Neuronal stem cell (in vitro differentiated cells): ENCODE data around the gene CS.
"Not testable (repeated sequence)": the region's sequence is repeated elsewhere in the genome, so short reads cannot be mapped to it uniquely, and the experiment has no call there.

Experiments
- DNase-seq: peaks from one replicate; pipeline ENCODE4 v3.0.0-alpha.2; 2013; ENCODE audit warnings: low spot score
- H2AFZ ChIP-seq: one replicate; pipeline ENCODE4 v1.6.1; 2013; ENCODE audit warnings: mild to moderate bottlenecking, low read length, inconsistent platforms
- H2AK5ac ChIP-seq: 2 replicates; pipeline ENCODE4 v1.6.1; 2013; ENCODE audit warnings: low read depth, mild to moderate bottlenecking, inconsistent platforms, low read length, moderate library complexity, mixed read lengths
- H2BK120ac ChIP-seq: 2 replicates; pipeline ENCODE4 v1.6.1; 2013; ENCODE audit warnings: low read depth, mild to moderate bottlenecking, inconsistent platforms, low read length, moderate library complexity, mixed read lengths
- H2BK12ac ChIP-seq: one replicate; pipeline ENCODE4 v1.6.1; 2013; ENCODE audit warnings: low read length, inconsistent platforms
- H2BK15ac ChIP-seq: 2 replicates; pipeline ENCODE4 v1.6.1; 2013; ENCODE audit warnings: mild to moderate bottlenecking, low read length, inconsistent platforms, mixed read lengths
- H2BK5ac ChIP-seq: one replicate; pipeline ENCODE4 v1.6.1; 2013; ENCODE audit warnings: inconsistent platforms, mild to moderate bottlenecking, low read length, moderate library complexity
- H3K14ac ChIP-seq: one replicate; pipeline ENCODE4 v1.6.1; 2013; ENCODE audit warnings: low read length, inconsistent platforms
- H3K18ac ChIP-seq: 2 replicates; pipeline ENCODE4 v1.6.1; 2013; ENCODE audit warnings: low read length, inconsistent platforms
- H3K23ac ChIP-seq: 2 replicates; pipeline ENCODE4 v1.6.1; 2013; ENCODE audit warnings: low read depth, mild to moderate bottlenecking, mixed read lengths, low read length, inconsistent platforms; ENCODE audit not compliant: poor library complexity
- H3K27ac ChIP-seq: replicated peaks from 3 replicates; pipeline ENCODE4 v1.5.1; 2013; ENCODE audit warnings: low read length, inconsistent platforms
- H3K27me3 ChIP-seq, 3 experiments: 2 replicates each; pipeline ENCODE4 v1.6.1; 2013; ENCODE audit warnings: low read length in 3 of 3, mild to moderate bottlenecking in 2 of 3, inconsistent platforms in 1 of 3, low read depth in 1 of 3, mixed read lengths in 1 of 3, moderate library complexity in 1 of 3; ENCODE audit not compliant: control insufficient read depth in 3 of 3, insufficient read depth in 3 of 3
- H3K36me3 ChIP-seq, 2 donors: replicated peaks in 1 of 2; 2 replicates each; pipeline ENCODE4 v1.6.1; 2013; ENCODE audit warnings: low read length in 2 of 2; ENCODE audit not compliant: control insufficient read depth in 2 of 2, insufficient read depth in 2 of 2
- H3K4ac ChIP-seq: 2 replicates; pipeline ENCODE4 v1.6.1; 2013; ENCODE audit warnings: inconsistent platforms, mild to moderate bottlenecking, low read length, moderate library complexity
- H3K4me1 ChIP-seq, 2 donors: 1 replicate in 1 of 2; 2 replicates in 1 of 2; pipeline ENCODE4 v1.6.1; 2013; ENCODE audit warnings: low read length in 2 of 2, low read depth in 1 of 2; ENCODE audit not compliant: control insufficient read depth in 2 of 2, insufficient read depth in 1 of 2
- H3K4me2 ChIP-seq: one replicate; pipeline ENCODE4 v1.6.1; 2013; ENCODE audit warnings: mild to moderate bottlenecking, low read length, inconsistent platforms; ENCODE audit not compliant: insufficient read depth, poor library complexity, severe bottlenecking
- H3K4me3 ChIP-seq, 2 donors: 2 replicates each; pipeline ENCODE4 v1.5.1; 2013; ENCODE audit warnings: low read length in 2 of 2, mild to moderate bottlenecking in 2 of 2, inconsistent platforms in 1 of 2, moderate library complexity in 1 of 2
- H3K79me1 ChIP-seq: one replicate; pipeline ENCODE4 v1.6.1; 2013; ENCODE audit warnings: low read depth, mild to moderate bottlenecking, inconsistent platforms, low read length, moderate library complexity
- H3K9ac ChIP-seq: one replicate; pipeline ENCODE4 v1.6.1; 2013; ENCODE audit warnings: mild to moderate bottlenecking, low read depth, low read length, inconsistent platforms; ENCODE audit not compliant: poor library complexity
- H3K9me3 ChIP-seq, 2 donors: replicated peaks in 1 of 2; 2 replicates each; pipeline versions ENCODE3 to v1.6.1; 2013; ENCODE audit warnings: low read length in 2 of 2, mild to moderate bottlenecking in 2 of 2, inconsistent platforms in 1 of 2, low read depth in 1 of 2, mixed read lengths in 1 of 2, moderate library complexity in 1 of 2; ENCODE audit not compliant: control insufficient read depth in 2 of 2, insufficient read depth in 1 of 2
- H4K8ac ChIP-seq: one replicate; pipeline ENCODE4 v1.6.1; 2013; ENCODE audit warnings: low read depth, mild to moderate bottlenecking, inconsistent platforms, low read length, moderate library complexity
- H4K91ac ChIP-seq: one replicate; pipeline ENCODE4 v1.6.1; 2013; ENCODE audit warnings: low read length, low read depth, mild to moderate bottlenecking, inconsistent platforms; ENCODE audit not compliant: poor library complexity
- WGBS, 2 donors: extraction: QIAGEN DNeasy Blood & Tissue Kit; methylation state at CpG; one replicate each; pipeline ENCODE4 v1.1.7; 2013; ENCODE audit warnings: missing lambda C conversion rate in 2 of 2, mixed read lengths in 1 of 2; ENCODE audit not compliant: insufficient read length in 2 of 2, insufficient replicate concordance in 1 of 2; ENCODE audit errors: extremely low coverage in 2 of 2; 5-methylcytosine and 5-hydroxymethylcytosine counted together

Gene CS

GRCh38 chr12:56266068-56266692 is 34.0 kb downstream of the CS start:
- peak overlapping the region; percentile 100 for H2AFZ ChIP-seq

GRCh38 chr12:56262955-56263354 is 37.2 kb downstream of the CS start:
- not testable (repeated sequence) for H3K14ac ChIP-seq

More at GRCh38 chr12:56266068-56266692, 34.0 kb downstream of the CS start:
- H3K36me3 ChIP-seq, result peaks cover 13 to 28% of the 10 kb centered on the region in 2 donors
- not testable (repeated sequence) for H3K23ac ChIP-seq, H3K14ac ChIP-seq, H3K9ac ChIP-seq, H2BK12ac ChIP-seq, H3K79me1 ChIP-seq, H3K18ac ChIP-seq, H2BK120ac ChIP-seq, DNase-seq, H3K9me3 ChIP-seq, H4K8ac ChIP-seq, H4K91ac ChIP-seq, H2AK5ac ChIP-seq, H3K4me1 ChIP-seq, H3K27me3 ChIP-seq, H3K4ac ChIP-seq
- H3K4me2 ChIP-seq, result peak overlapping the region; percentile 67
- H2BK5ac ChIP-seq, result peak overlapping the region; percentile 70
- H3K27ac ChIP-seq, result peak overlapping the region; percentile 98
- WGBS, 2 donors, result no CpG with 5 or more reads among the region's 16 CpGs
- H3K4me3 ChIP-seq, result peak overlapping the region; percentile 79 to 90
- peak overlapping the region; percentile 82 for H2BK15ac ChIP-seq

GRCh38 chr12:56261503-56262232 is 38.5 kb downstream of the CS start:
- Histone ChIP-seq H3K4me2 (no peak overlapping the region), H3K36me3 (peaks cover 4 to 6% of the 10 kb centered on the region in 2 donors), H4K8ac (no peak overlapping the region), H2AFZ (no peak overlapping the region), H3K23ac (no peak overlapping the region), H3K9me3 (no peaks in the 10 kb centered on the region), H2BK5ac (no peak overlapping the region), H3K27ac (no peak overlapping the region), H3K14ac (no peak overlapping the region), H2BK12ac (no peak overlapping the region), H3K18ac (no peak overlapping the region), H3K27me3 (no peaks in the 10 kb centered on the region), H3K4me3 (no peak overlapping the region), H3K79me1 (peaks cover 8% of the 10 kb centered on the region), H3K4ac (no peak overlapping the region), H4K91ac (no peak overlapping the region), H3K4me1 (peaks cover 9 to 13% of the 10 kb centered on the region in 2 donors), H3K9ac (no peak overlapping the region), H2BK15ac (no peak overlapping the region), H2AK5ac (no peak overlapping the region), H2BK120ac (no peak overlapping the region)
- DNase-seq, result no peak
- WGBS, 2 donors, result no CpG with 5 or more reads among the region's 5 CpGs

More at GRCh38 chr12:56262955-56263354, 37.2 kb downstream of the CS start:
- H3K4ac ChIP-seq, H2AFZ ChIP-seq, H3K36me3 ChIP-seq, H4K91ac ChIP-seq, H2BK5ac ChIP-seq, H3K23ac ChIP-seq, H2BK12ac ChIP-seq, H3K9me3 ChIP-seq, H2BK15ac ChIP-seq, H3K4me2 ChIP-seq, H3K27me3 ChIP-seq, H3K79me1 ChIP-seq, H2AK5ac ChIP-seq, H4K8ac ChIP-seq, H2BK120ac ChIP-seq, H3K9ac ChIP-seq, H3K4me3 ChIP-seq, DNase-seq, H3K18ac ChIP-seq, H3K27ac ChIP-seq: not testable (repeated sequence)
- WGBS, 2 donors, result no CpG with 5 or more reads among the region's 7 CpGs
- H3K4me1 ChIP-seq, result peaks cover 8 to 11% of the 10 kb centered on the region in 2 donors

- Histone ChIP-seq H3K79me1 (peaks cover 10% of the 10 kb centered on the region), H3K14ac (no peak overlapping the region), H4K91ac (no peak overlapping the region), H3K4me3 (no peak overlapping the region), H2AK5ac (no peak overlapping the region), H3K9me3 (no peaks in the 10 kb centered on the region), H2AFZ (no peak overlapping the region), H2BK15ac (no peak overlapping the region), H3K23ac (no peak overlapping the region), H2BK120ac (no peak overlapping the region), H3K27ac (no peak overlapping the region), H3K4me1 (peaks cover 8 to 12% of the 10 kb centered on the region in 2 donors), H3K4ac (no peak overlapping the region), H3K36me3 (peaks cover 7 to 14% of the 10 kb centered on the region in 2 donors), H3K9ac (no peak overlapping the region), H3K4me2 (no peak overlapping the region), H2BK12ac (no peak overlapping the region), H2BK5ac (no peak overlapping the region), H3K27me3 (no peaks in the 10 kb centered on the region), H3K18ac (no peak overlapping the region), H4K8ac (no peak overlapping the region)
- WGBS, 2 donors, result no CpG with 5 or more reads among the region's 3 CpGs
- DNase-seq, result no peak
Observed at GRCh38 chr12:56260921-56261320, 39.2 kb downstream of the CS start.
